Epithelial cell of prostate (primary cell): ENCODE data around the gene CHI3L2.

Experiments
- DNase-seq: peaks from one replicate; pipeline ENCODE4 v3.0.0-alpha.2; 2011; ENCODE audit warnings: low read depth, low spot score
- H3K27ac ChIP-seq: fragments of 450-650 bp; 2 replicates; pipeline ENCODE4 v1.5.1; 2017; ENCODE audit warnings: mild to moderate bottlenecking

Gene CHI3L2

GRCh38 chr1:111283838-111284237 lies 56.3 kb downstream of the CHI3L2 start:
- no peak for DNase-seq

GRCh38 chr1:111285879-111286278 lies 58.4 kb downstream of the CHI3L2 start:
- no peak for DNase-seq
- no peak overlapping the region for H3K27ac ChIP-seq

More at GRCh38 chr1:111283838-111284237, 56.3 kb downstream of the CHI3L2 start:
- no peak overlapping the region for H3K27ac ChIP-seq

- no peak overlapping the region for H3K27ac ChIP-seq
- no peak for DNase-seq
These were observed 59.4 kb downstream of the CHI3L2 start for GRCh38 chr1:111286912-111287311.

- H3K27ac ChIP-seq, result no peak overlapping the region
- DNase-seq, result no peak
These were observed 61.9 kb downstream of the CHI3L2 start for GRCh38 chr1:111289371-111289770.

- no peak overlapping the region for H3K27ac ChIP-seq
- no peak for DNase-seq
These were observed 62.6 kb downstream of the CHI3L2 start for GRCh38 chr1:111290104-111290503.

GRCh38 chr1:111290630-111291029 lies 63.1 kb downstream of the CHI3L2 start, which contains the start of gene CHIA:
Gene CHIA (plus strand): TSS chr1:111290851. CDS start chr1:111310468, 19,617 bp downstream.
- no peak for DNase-seq
- no peak within 1 kb of the TSS for H3K27ac ChIP-seq
